Activated CD4-positive, CD25-positive, alpha-beta regulatory T cell treated with anti-CD3 and anti-CD28 coated beads, Interleukin-2, amount 50 U/mL, for 24 hours (primary cell): ENCODE results near the gene TGM1.
A peak's percentile ranks its signal among the peaks of the same experiment; 100 is the strongest.

Experiments
- ATAC-seq, 2 donors: fragments of 150-1000 bp; cut with Tn5 transposase; one replicate each; pipeline ENCODE4 v1.10.0; 2021; ENCODE audit warnings: mild to moderate bottlenecking in 1 of 2, moderate library complexity in 1 of 2

The TGM1 gene

GRCh38 chr14:24292118-24292807 is 29.3 kb upstream of the TGM1 start:
- no peak for ATAC-seq

- no peak for ATAC-seq
Measured at GRCh38 chr14:24291446-24292117, 28.6 kb upstream of the TGM1 start.

DNA sequence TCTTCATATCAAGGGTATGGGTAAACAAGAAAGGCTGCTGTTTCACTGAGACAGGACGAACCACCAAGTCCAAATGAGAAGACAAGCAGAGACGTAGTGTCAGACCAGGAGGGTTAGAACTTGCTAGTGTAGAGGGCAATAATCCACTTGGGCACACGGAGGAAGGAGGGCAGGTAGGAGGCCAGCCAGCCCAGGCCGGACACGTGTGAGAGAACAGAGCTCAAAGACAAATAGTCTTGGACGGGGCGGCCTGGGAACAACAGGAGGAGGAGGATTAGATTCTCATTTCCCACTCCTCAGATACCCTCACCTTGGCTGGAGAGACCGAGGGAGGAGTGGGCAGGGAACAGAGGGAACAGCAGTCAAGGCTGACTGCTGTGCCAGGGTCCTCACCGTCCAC is 27.8 kb upstream of the TGM1 start:
- no peak for ATAC-seq

DNA sequence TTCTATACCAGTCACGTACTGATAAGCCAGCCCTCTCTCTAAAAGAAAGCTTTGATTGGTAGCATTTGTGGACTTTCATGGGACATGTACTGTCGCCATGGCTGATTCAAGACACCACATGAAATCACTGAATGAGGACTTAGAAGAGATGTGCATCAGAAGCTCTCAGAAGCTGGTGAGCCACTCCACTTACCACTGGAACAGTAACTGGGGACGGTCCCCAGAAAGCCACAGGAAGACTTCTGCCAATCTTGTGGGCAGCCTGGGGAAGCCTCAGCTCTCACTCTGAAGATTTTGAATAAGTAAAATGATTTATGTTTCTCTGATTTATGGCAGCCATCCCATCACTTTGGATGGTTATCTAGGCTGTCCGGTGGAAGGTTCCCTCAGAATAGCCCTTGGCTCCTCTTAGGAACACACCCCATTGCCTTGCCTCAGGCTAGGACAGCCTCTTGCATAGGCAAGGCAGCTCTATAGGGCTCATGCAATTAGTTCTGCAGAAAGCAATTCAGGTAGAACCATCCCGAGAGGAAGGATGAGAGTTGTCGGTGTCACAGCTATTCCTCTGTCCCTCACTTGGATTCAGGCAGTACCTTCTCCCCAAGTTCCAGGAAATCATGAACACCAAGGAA is 26.8 kb upstream of the TGM1 start:
- peak; percentile 99 for ATAC-seq

- ATAC-seq = no peak
Measured at GRCh38 chr14:24286996-24287395, 24.0 kb upstream of the TGM1 start.

DNA sequence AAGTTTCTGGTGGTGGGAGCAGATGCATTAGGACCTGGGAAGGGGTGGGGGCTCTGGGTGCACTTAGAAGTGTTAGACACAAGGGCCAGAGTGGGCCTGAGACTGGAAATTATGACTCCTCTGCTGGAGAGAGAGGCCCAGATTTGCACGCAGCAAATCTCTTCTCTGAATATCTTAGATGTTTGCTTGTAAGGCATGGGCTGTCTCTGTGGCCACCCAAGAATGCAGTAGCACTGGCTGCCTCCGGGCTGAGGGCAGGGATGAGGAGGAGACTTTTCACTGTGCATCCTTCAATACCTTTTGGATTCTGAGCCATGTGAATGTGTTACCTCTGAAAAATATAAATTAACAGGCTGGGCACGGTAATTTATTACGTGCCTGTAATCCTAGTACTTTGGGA is 22.4 kb upstream of the TGM1 start:
- no peak for ATAC-seq

- ATAC-seq = no peak
Measured at GRCh38 chr14:24284501-24285035, 21.6 kb upstream of the TGM1 start.

- ATAC-seq = no peak
Measured at GRCh38 chr14:24283796-24284460, 21.0 kb upstream of the TGM1 start.

DNA sequence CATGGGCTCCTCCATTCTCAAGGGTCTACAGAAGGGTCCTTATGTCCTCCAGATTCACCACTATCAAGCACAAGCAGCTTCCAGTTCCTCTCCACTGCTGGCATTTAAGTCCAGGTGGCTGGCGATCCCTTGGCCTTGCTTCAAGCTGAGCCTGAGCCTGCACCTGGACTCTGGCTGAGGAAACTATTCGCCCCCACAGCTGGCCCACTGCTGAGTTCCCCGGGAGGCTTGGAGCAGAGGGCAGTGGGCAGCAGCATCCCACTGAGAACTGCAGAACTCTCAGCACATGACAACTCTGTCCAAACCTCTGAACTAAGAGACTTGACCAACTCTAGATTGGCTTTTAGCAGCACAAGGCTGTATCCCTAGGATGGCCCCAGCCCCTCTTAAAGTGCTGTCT is 19.8 kb upstream of the TGM1 start:
- ATAC-seq = no peak

- ATAC-seq = no peak
Measured at GRCh38 chr14:24281636-24282035, 18.7 kb upstream of the TGM1 start.

- no peak for ATAC-seq
Measured at GRCh38 chr14:24280797-24281460, 18.0 kb upstream of the TGM1 start.

DNA sequence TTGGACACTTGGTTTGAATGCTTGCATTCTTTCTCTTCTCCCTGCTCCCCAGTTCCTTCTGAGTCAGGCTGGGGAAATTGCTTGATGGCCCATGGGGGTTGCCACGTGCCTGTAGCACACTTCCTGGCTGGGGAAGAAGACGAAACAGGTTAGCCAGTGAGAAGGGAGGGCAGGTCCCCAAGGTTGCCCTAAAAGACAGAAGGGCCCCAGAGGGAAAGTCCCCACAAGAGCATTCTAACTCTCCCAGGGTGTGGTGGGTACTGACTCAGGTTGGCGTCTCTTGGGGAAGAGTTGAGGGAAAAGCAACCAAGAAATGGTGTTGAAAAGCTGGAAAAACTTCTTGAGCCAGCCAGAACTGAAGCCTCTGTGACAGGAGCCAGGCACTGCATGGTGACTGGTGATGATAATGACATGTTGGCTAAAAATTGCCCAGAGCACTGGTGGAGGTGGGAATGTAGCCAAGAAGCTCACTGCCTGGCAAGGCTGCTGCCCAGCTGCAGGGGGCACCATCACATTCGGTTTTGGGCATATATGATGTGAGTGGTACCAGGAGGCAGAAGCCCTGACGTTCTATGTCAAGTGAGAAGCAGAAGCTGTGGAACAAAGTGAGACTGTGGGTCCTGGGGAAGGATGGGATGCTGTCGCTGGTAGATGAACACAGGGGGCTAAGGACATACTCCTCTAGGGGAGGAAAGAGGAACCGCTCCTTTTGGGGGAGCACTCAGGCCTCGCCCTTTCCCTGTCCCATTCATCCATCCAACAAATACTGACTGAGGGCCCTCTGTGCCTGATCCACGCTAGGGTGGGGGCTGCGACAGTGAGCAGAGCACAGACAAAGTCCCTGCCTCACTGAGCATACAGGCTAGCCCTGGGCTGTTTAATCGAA is 16.6 kb upstream of the TGM1 start:
- ATAC-seq = peak; percentile 85 to 91

- no peak for ATAC-seq
Measured at GRCh38 chr14:24278424-24278823, 15.4 kb upstream of the TGM1 start.

GRCh38 chr14:24277606-24278321 is 14.8 kb upstream of the TGM1 start:
- ATAC-seq = no peak

- no peak for ATAC-seq
Measured at GRCh38 chr14:24277071-24277470, 14.1 kb upstream of the TGM1 start.

GRCh38 chr14:24274101-24274543 is 11.1 kb upstream of the TGM1 start:
- ATAC-seq = peak; percentile 67 to 73

DNA sequence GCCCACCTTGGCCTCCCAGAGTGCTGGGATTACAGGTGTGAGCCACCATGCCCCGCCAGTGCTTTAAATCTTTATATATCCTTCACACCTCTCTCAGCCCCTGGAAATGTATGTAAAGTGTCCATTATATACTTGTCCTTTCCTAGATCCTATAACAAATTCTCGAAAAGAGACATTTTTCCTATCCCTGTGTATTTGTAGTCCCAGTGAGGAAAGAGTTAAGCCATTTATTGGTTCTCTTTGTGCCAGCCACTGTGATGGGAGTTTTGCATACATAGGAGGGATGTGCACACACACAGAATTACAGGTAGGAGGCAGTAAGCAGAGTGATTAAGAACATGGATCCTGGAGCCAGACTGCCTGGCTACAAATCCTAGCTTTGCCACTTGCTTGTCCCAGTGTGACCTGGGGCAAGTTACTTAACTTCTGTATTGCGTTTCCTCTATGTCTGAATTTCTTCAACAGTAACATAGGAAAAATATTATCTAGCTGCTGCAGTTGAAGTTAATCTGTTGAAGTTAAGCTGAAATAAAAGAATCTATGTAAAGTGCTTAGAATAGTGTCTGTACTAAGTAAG is 10.5 kb upstream of the TGM1 start:
- no peak for ATAC-seq

- ATAC-seq = no peak
Measured at GRCh38 chr14:24272467-24272866, 9.5 kb upstream of the TGM1 start.

- no peak for ATAC-seq
Measured at GRCh38 chr14:24271834-24272263, 8.9 kb upstream of the TGM1 start.

DNA sequence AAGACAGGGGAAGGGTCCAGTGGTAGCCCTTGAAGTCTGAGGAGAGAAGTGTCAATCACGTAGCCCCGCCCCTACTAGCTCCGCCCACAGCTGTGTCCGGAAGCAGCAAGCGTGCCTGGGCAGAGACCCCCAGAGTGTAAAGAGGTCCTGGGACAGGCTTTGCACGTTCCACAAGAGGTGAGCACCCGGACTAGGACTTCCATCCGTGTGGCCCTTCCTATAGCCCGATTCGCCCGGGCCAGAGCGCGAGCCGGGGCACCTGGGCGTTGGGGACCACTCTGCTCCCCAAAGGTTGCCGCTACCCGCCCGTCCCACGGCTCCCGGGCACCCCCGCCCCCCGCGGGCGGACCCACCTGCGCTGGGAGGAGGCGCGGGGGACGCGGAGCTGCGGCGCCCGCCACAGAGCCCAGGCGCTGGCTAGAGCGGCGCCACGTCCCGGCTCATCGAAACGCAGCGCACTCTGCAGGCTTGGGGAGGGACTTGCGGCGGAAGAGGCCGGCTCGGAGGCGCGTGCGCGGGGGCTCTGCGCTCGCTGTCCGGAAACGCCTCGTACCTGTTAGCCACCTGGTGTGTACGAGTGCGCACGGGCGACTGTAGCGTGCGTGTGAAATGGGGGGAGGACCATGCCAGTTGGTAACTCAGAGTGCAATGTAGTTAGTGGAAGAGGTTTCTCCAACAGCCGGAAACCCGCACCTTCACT is 8.3 kb upstream of the TGM1 start, which contains the start of gene RABGGTA:
TSS of gene RABGGTA (minus strand) at position 464 of the 700 bp plus-strand sequence. CDS start 482 bp downstream, outside the sequence.
- ATAC-seq = peak; percentile 83 to 89
